MCF 10A (cell line): ENCODE data around the gene DDAH2. TPM values are rescaled to one million over a fixed set of nuclear protein-coding genes. Genes with fewer than 3 reads are reported as not detected.
A peak's percentile ranks its signal among the peaks of the same experiment; 100 is the strongest.

Experiments
- BruUV-seq: library from RNA; stranded (reverse); fragments of 400-500 nt; replicated peaks from 2 replicates; lab custom pipeline; 2021; lab: Mats Ljungman, UMichigan
- CTCF ChIA-PET: fragments of 300-600 bp; sonication (Branson Sonifier 250); formaldehyde crosslinking; extraction: SDS; loops from one replicate; lab custom pipeline; 2021; ENCODE audit warnings: antibody characterized with exemption, inconsistent platforms; lab: Yijun Ruan, JAX
- POLR2A ChIA-PET: fragments of 300-600, 350-650 bp; sonication (Branson Sonifier 250); formaldehyde crosslinking; extraction: SDS; loops from one replicate; lab custom pipeline; 2020; ENCODE audit warnings: antibody characterized with exemption, inconsistent platforms; lab: Yijun Ruan, JAX
- DNase-seq: peaks from one replicate; pipeline ENCODE4 v3.0.0-alpha.2; 2018; ENCODE audit not compliant: unreplicated experiment
- H3K27ac Mint-ChIP-seq: one replicate; pipeline ENCODE4 v1.8.0; 2022; ENCODE audit warnings: mild to moderate bottlenecking, low read depth, mixed read lengths; ENCODE audit not compliant: unreplicated experiment
- H3K27me3 Mint-ChIP-seq: one replicate; pipeline ENCODE4 v1.8.0; 2022; ENCODE audit warnings: mixed read lengths; ENCODE audit not compliant: insufficient read depth, unreplicated experiment
- H3K36me3 Mint-ChIP-seq: one replicate; pipeline ENCODE4 v1.8.0; 2022; ENCODE audit warnings: mild to moderate bottlenecking, moderate library complexity, mixed read lengths; ENCODE audit not compliant: insufficient read depth, unreplicated experiment
- H3K4me1 Mint-ChIP-seq: one replicate; pipeline ENCODE4 v1.8.0; 2022; ENCODE audit warnings: mixed read lengths; ENCODE audit not compliant: insufficient read depth, unreplicated experiment
- H3K4me3 Mint-ChIP-seq: one replicate; pipeline ENCODE4 v1.8.0; 2022; ENCODE audit warnings: mild to moderate bottlenecking, moderate library complexity, mixed read lengths; ENCODE audit not compliant: unreplicated experiment
- H3K9me3 Mint-ChIP-seq: one replicate; pipeline ENCODE4 v1.8.0; 2022; ENCODE audit warnings: mixed read lengths; ENCODE audit not compliant: unreplicated experiment
- intact Hi-C: fragments of 100-400 bp; cut with micrococcal nuclease; formaldehyde crosslinking; loops from 2 replicates; pipeline ENCODE4 v1.14.1; 2022
- total RNA-seq: library from RNA; stranded (reverse); gene quantifications from 2 replicates; pipeline ENCODE4 v1.2.3, GENCODE V29; 2022
- TF ChIP-seq, protein P1 (sequence below): fragments of 200-600 bp; IDR thresholded peaks from one replicate; pipeline ENCODE4 v1.8.0; 2022; ENCODE audit warnings: antibody characterized with exemption, mild to moderate bottlenecking; ENCODE audit not compliant: unreplicated experiment

The DDAH2 gene
- total RNA-seq, 1 experiment from 2014 or later: 8.5 TPM

DNA sequence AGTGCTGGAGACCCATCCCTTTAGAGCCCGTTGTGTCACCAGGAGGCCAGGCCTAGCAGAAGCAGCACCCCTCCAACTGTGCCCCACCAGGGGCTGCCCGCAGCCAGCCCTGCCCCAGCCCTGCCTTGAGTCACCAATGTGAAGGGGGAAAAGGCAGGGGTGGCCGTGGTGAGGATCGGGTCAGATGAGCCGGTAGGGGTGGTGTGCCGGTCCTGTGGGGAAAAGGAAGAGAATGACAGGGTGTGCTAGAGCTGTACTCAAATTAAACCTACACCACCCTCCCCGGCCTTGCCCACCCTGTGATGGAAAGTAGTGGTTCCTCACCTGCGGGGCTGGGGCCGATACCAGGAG is 36.4 kb upstream of the DDAH2 start:
- BruUV-seq: no TSS peak
- POLR2A ChIA-PET: interaction anchor here (0.8 kb wide), 1 partner anchor 13 kb away, joined by 3 read pairs; no protein-coding TSS in a partner anchor

DNA sequence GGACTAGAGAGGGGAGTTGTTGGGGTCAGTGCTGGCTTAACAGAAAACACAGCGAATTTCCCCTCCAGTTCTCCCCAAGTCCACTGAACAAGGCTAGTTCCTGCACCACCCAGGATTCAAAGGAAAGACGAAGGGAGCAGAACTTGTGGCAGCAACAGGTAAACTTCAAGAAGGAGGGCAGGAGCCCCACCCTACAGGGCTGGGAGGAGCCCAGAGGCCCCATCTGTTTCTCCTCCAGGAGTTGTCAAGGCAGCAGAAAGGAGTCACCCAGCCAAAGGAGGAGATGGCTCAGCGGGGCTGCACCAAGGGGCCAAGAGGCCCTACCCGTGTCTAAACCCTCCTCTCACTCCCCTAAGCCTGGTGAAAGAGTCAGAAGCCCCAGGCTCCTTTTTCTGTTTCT is 35.1 kb upstream of the DDAH2 start:
- intact Hi-C loops: no loop called here

More for the DNA sequence above, 36.4 kb upstream of the DDAH2 start:
- no peaks in the 10 kb centered on the region for H3K27me3 Mint-ChIP-seq
- no peaks in the 10 kb centered on the region for H3K36me3 Mint-ChIP-seq
- no peak overlapping the region for H3K4me3 Mint-ChIP-seq
- no peak overlapping the region for H3K27ac Mint-ChIP-seq
- H3K4me1 Mint-ChIP-seq: no peaks in the 10 kb centered on the region
- no peak for DNase-seq
- intact Hi-C loops: no loop called here
- TF ChIP-seq, protein P1, sequence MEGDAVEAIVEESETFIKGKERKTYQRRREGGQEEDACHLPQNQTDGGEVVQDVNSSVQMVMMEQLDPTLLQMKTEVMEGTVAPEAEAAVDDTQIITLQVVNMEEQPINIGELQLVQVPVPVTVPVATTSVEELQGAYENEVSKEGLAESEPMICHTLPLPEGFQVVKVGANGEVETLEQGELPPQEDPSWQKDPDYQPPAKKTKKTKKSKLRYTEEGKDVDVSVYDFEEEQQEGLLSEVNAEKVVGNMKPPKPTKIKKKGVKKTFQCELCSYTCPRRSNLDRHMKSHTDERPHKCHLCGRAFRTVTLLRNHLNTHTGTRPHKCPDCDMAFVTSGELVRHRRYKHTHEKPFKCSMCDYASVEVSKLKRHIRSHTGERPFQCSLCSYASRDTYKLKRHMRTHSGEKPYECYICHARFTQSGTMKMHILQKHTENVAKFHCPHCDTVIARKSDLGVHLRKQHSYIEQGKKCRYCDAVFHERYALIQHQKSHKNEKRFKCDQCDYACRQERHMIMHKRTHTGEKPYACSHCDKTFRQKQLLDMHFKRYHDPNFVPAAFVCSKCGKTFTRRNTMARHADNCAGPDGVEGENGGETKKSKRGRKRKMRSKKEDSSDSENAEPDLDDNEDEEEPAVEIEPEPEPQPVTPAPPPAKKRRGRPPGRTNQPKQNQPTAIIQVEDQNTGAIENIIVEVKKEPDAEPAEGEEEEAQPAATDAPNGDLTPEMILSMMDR: no peak
- no peaks in the 10 kb centered on the region for H3K9me3 Mint-ChIP-seq
- CTCF ChIA-PET: no interaction called here

DNA sequence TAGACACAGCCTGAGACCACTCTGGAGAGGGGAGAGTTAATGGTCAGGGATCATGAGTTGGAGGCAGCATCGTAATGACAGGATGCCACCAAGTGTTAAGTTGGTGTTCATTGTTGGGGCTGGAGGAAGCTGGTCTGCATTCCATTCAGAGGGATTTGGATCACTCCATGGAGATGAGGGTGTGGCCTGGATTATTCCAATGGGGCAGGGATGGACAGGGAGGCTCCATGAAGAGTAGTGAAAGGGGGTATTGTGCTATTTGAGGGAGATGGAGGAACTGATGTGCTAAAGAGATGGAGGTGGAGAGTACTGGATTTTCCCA is 34.5 kb upstream of the DDAH2 start:
- H3K27me3 Mint-ChIP-seq: no peaks in the 10 kb centered on the region
- BruUV-seq: no TSS peak
- TF ChIP-seq, protein P1: no peak
- intact Hi-C loops: no loop called here
- no peaks in the 10 kb centered on the region for H3K9me3 Mint-ChIP-seq
- peak; percentile 26 for DNase-seq
- POLR2A ChIA-PET: interaction anchor here (1.1 kb wide), 1 partner anchor 11 kb away, joined by 3 read pairs; no protein-coding TSS in a partner anchor
- H3K36me3 Mint-ChIP-seq: no peaks in the 10 kb centered on the region
- H3K4me1 Mint-ChIP-seq: no peaks in the 10 kb centered on the region
- no peak overlapping the region for H3K27ac Mint-ChIP-seq
- CTCF ChIA-PET: interaction anchor here (0.7 to 1.2 kb wide), 3 partner anchors 27 to 987 kb away, joined by 3 to 4 read pairs (median 3); no protein-coding TSS in a partner anchor
- no peak overlapping the region for H3K4me3 Mint-ChIP-seq

More for the DNA sequence above, 35.1 kb upstream of the DDAH2 start:
- TF ChIP-seq, protein P1: no peak
- no peaks in the 10 kb centered on the region for H3K36me3 Mint-ChIP-seq
- no peaks in the 10 kb centered on the region for H3K27me3 Mint-ChIP-seq
- H3K27ac Mint-ChIP-seq: no peak overlapping the region
- no TSS peak for BruUV-seq
- H3K4me3 Mint-ChIP-seq: no peak overlapping the region
- CTCF ChIA-PET: no interaction called here
- no peaks in the 10 kb centered on the region for H3K9me3 Mint-ChIP-seq
- POLR2A ChIA-PET: interaction anchor here (1.1 kb wide), 1 partner anchor 11 kb away, joined by 3 read pairs; no protein-coding TSS in a partner anchor
- no peaks in the 10 kb centered on the region for H3K4me1 Mint-ChIP-seq
- DNase-seq: no peak

DNA sequence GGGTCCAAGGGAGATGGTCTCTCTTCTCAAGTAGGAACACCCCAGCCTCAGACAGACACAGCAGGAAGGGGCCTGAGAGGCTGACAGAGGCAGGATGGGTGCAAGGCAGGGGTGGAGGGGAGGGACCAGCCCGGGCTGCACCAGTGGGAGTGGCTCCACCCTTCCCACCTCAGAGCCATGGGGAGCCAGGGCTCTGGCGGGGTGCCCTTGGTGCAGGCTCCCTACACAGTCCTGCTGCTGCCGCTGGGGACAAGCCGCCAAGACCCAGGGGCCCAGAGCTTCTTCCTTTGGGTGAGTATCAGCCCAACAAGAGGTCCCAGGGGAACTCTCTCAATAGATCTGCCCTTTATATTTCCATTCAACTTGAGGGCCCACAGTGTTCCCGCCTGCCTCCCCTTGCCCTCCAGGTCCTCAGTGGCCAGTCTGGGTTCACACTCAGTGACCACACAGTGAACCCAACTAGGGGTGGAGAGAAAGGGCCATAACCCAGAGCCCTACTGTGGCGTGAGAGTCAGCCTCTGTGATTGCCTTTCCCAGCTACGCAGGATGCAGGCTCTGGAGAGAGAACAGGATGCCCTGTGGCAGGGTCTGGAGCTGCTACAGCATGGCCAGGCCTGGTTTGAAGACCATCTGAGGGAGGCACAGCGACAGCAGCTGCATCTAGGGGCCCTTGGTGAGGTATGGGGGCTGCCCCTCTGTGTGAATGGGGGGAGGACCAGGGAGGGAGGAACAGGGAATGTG is 33.9 kb upstream of the DDAH2 start:
- H3K27ac Mint-ChIP-seq: no peak overlapping the region
- intact Hi-C loops: no loop called here

More for the DNA sequence above, 33.9 kb upstream of the DDAH2 start:
- no peak for DNase-seq
- no peak overlapping the region for H3K4me3 Mint-ChIP-seq
- POLR2A ChIA-PET: interaction anchor here (1.1 kb wide), 1 partner anchor 10 kb away, joined by 3 read pairs; no protein-coding TSS in a partner anchor
- CTCF ChIA-PET: interaction anchor here (0.7 to 1.2 kb wide), 3 partner anchors 28 to 988 kb away, joined by 3 to 4 read pairs (median 3); no protein-coding TSS in a partner anchor
- no peaks in the 10 kb centered on the region for H3K4me1 Mint-ChIP-seq
- H3K27me3 Mint-ChIP-seq: no peaks in the 10 kb centered on the region
- H3K9me3 Mint-ChIP-seq: no peaks in the 10 kb centered on the region
- TF ChIP-seq, protein P1: no peak
- BruUV-seq: no TSS peak
- H3K36me3 Mint-ChIP-seq: no peaks in the 10 kb centered on the region
